K562 (cell line): ENCODE data around the gene DPH6. TPM values are rescaled to one million over a fixed set of nuclear protein-coding genes. Genes with fewer than 3 reads are reported as not detected.

Source experiments
- E2F4 ChIP-seq: sonication (generic); formaldehyde crosslinking; IDR thresholded peaks from 2 replicates; pipeline ENCODE4 v1.8.0; 2022; ENCODE audit warnings: mild to moderate bottlenecking, low read depth, missing genetic modification reagents
- SREBF1 ChIP-seq: fragments of 150-350 bp; IDR thresholded peaks from 2 replicates; pipeline ENCODE4 v1.6.1; 2014; ENCODE audit warnings: antibody characterized with exemption, low read depth, low read length, borderline replicate concordance
- STAT5A ChIP-seq: IDR thresholded peaks from 2 replicates; pipeline ENCODE4 v1.6.1; 2012; ENCODE audit warnings: low read length, inconsistent platforms, borderline replicate concordance
- TFE3 ChIP-seq: fragments of 450-650 bp; formaldehyde crosslinking; IDR thresholded peaks from 2 replicates; pipeline ENCODE4 v1.4.0; 2020; ENCODE audit warnings: mild to moderate bottlenecking, mixed read lengths
- polyA plus RNA-seq, 8 experiments: library from polyadenylated mRNA; depleted of rRNA in 4 of 8; stranded (reverse) in 5 of 8; unstranded in 3 of 8; fragments of >200 nt; fragmentation: Nextera tagmentation in 2 of 8; fragmentation: Illumina TruSeq in 1 of 8; extraction: Ambion mirVana in 2 of 8; extraction: Trizol in 1 of 8; gene quantifications; 2 replicates each; pipeline versions ENCODE4 v1.2.1 to v1.2.3, GENCODE V29; 2011 to 2014; ENCODE audit warnings: inconsistent platforms in 1 of 8, missing spikeins in 1 of 8
- total RNA-seq, 7 experiments: library from RNA; depleted of rRNA in 6 of 7; stranded (reverse); fragments of >200 nt in 6 of 7; fragmentation: Illumina TruSeq in 2 of 7; extraction: Trizol in 2 of 7; gene quantifications; 2 replicates each; pipeline versions ENCODE4 v1.2.1 to v1.2.3, GENCODE V29; 2011 to 2021; ENCODE audit warnings: low replicate concordance in 1 of 7
- TF ChIP-seq, protein P1 (sequence below): fragments of 250-450 bp; sonication (Bioruptor Pico); IDR thresholded peaks from 2 replicates; pipeline ENCODE4 v1.9.0; 2021; ENCODE audit warnings: mild to moderate bottlenecking, inconsistent platforms
- TF ChIP-seq, protein P2 (sequence below): fragments of 150-350 bp; conservative IDR thresholded peaks from 2 replicates; pipeline ENCODE4 v1.6.1; 2014; ENCODE audit warnings: low read length
- TF ChIP-seq, protein P3 (sequence below): IDR thresholded peaks from 3 replicates; pipeline ENCODE4 v1.6.1; 2011; ENCODE audit warnings: borderline replicate concordance, mild to moderate bottlenecking, moderate library complexity; ENCODE audit not compliant: insufficient read length; ENCODE audit errors: extremely low read depth

The DPH6 gene
- total and polyA plus RNA-seq, 9 of the 15 experiments (the other 6 are each of a cell fraction or from before 2014, with no cell fraction given): 10.1 to 69.1 (median 18.8) TPM

DNA sequence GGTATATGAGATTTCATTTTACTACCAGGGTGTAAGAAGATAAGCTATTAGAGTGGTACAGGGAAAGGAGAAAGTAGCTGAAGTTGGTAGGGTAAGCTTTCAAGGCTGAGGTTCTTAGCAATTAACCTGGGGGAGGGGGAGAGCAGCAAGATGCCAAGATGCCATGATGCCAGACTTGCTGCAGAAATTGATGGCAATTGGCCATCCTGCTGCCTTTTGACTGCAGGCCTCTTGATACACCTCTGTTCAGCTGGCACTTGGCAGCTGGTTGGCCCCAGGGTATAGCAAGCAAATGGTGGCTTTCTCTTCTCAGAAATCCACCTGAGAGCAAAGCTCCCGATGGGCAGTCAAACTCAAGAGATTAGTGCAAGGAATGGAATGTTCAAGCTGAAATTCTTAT is 21.4 kb upstream of the DPH6 start (continued):
- TF ChIP-seq, protein P1, sequence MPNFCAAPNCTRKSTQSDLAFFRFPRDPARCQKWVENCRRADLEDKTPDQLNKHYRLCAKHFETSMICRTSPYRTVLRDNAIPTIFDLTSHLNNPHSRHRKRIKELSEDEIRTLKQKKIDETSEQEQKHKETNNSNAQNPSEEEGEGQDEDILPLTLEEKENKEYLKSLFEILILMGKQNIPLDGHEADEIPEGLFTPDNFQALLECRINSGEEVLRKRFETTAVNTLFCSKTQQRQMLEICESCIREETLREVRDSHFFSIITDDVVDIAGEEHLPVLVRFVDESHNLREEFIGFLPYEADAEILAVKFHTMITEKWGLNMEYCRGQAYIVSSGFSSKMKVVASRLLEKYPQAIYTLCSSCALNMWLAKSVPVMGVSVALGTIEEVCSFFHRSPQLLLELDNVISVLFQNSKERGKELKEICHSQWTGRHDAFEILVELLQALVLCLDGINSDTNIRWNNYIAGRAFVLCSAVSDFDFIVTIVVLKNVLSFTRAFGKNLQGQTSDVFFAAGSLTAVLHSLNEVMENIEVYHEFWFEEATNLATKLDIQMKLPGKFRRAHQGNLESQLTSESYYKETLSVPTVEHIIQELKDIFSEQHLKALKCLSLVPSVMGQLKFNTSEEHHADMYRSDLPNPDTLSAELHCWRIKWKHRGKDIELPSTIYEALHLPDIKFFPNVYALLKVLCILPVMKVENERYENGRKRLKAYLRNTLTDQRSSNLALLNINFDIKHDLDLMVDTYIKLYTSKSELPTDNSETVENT (CRISPR knock-in tag): no peak
- TF ChIP-seq, protein P2, sequence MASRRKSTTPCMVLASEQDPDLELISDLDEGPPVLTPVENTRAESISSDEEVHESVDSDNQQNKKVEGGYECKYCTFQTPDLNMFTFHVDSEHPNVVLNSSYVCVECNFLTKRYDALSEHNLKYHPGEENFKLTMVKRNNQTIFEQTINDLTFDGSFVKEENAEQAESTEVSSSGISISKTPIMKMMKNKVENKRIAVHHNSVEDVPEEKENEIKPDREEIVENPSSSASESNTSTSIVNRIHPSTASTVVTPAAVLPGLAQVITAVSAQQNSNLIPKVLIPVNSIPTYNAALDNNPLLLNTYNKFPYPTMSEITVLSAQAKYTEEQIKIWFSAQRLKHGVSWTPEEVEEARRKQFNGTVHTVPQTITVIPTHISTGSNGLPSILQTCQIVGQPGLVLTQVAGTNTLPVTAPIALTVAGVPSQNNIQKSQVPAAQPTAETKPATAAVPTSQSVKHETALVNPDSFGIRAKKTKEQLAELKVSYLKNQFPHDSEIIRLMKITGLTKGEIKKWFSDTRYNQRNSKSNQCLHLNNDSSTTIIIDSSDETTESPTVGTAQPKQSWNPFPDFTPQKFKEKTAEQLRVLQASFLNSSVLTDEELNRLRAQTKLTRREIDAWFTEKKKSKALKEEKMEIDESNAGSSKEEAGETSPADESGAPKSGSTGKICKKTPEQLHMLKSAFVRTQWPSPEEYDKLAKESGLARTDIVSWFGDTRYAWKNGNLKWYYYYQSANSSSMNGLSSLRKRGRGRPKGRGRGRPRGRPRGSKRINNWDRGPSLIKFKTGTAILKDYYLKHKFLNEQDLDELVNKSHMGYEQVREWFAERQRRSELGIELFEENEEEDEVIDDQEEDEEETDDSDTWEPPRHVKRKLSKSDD: no peak
- TF ChIP-seq STAT5A (no peak), E2F4 (no peak), TFE3 (CRISPR knock-in tag) (no peak), SREBF1 (no peak)
- TF ChIP-seq, protein P3, sequence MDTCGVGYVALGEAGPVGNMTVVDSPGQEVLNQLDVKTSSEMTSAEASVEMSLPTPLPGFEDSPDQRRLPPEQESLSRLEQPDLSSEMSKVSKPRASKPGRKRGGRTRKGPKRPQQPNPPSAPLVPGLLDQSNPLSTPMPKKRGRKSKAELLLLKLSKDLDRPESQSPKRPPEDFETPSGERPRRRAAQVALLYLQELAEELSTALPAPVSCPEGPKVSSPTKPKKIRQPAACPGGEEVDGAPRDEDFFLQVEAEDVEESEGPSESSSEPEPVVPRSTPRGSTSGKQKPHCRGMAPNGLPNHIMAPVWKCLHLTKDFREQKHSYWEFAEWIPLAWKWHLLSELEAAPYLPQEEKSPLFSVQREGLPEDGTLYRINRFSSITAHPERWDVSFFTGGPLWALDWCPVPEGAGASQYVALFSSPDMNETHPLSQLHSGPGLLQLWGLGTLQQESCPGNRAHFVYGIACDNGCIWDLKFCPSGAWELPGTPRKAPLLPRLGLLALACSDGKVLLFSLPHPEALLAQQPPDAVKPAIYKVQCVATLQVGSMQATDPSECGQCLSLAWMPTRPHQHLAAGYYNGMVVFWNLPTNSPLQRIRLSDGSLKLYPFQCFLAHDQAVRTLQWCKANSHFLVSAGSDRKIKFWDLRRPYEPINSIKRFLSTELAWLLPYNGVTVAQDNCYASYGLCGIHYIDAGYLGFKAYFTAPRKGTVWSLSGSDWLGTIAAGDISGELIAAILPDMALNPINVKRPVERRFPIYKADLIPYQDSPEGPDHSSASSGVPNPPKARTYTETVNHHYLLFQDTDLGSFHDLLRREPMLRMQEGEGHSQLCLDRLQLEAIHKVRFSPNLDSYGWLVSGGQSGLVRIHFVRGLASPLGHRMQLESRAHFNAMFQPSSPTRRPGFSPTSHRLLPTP: no peak
